HepG2 (cell line): ENCODE results near the gene POLRMT. TPM values are rescaled to one million over a fixed set of nuclear protein-coding genes. Genes with fewer than 3 reads are reported as not detected.
"Not testable (repeated sequence)": the region's sequence is repeated elsewhere in the genome, so short reads cannot be mapped to it uniquely, and the experiment has no call there.

Experiments used
- ATAC-seq: fragments of 200-7000 bp; cut with Tn5 transposase; 3 replicates; pipeline ENCODE4 v1.9.1; 2020; ENCODE audit warnings: mild to moderate bottlenecking, moderate library complexity
- BruUV-seq: library from RNA; stranded (reverse); fragments of 400-500 nt; replicated peaks from 2 replicates; lab custom pipeline; 2021; lab: Mats Ljungman, UMichigan
- CTCF ChIA-PET: fragments of 300-600 bp; formaldehyde crosslinking; extraction: SDS; loops from one replicate; lab custom pipeline; 2021; ENCODE audit warnings: low total read pairs, inconsistent platforms, low intra/inter-chr PET ratio; lab: Yijun Ruan, JAX
- POLR2A ChIA-PET: fragments of 350-600 bp; sonication (Branson Sonifier 250); formaldehyde crosslinking; loops from one replicate; lab custom pipeline; 2020; ENCODE audit warnings: antibody characterized with exemption, inconsistent platforms; lab: Yijun Ruan, JAX
- DNase-seq: peaks from one replicate; pipeline ENCODE4 v3.0.0-alpha.2; 2015; ENCODE audit warnings: low spot score
- FAIRE-seq: peaks from 3 replicates; lab custom pipeline; 2011; peaks lifted over from hg19 to GRCh38; lab: Jason Lieb, UNC
- H2AFZ ChIP-seq: one replicate; pipeline ENCODE4 v1.6.1; 2011; ENCODE audit warnings: low read length, inconsistent platforms
- H3K27ac ChIP-seq: fragments of 300-600 bp; 3 replicates; pipeline ENCODE4 v1.8.0; 2011; ENCODE audit warnings: mixed run types, mild to moderate bottlenecking, mixed read lengths, low read length, inconsistent platforms; ENCODE audit not compliant: insufficient read depth; ENCODE audit errors: extremely low read length
- H3K27me3 ChIP-seq, 2 experiments: fragments of 200-600 bp in 1 of 2; 2 replicates in 1 of 2; 3 replicates in 1 of 2; pipeline versions ENCODE4 v1.6.0 to v1.8.0; 2011; ENCODE audit warnings: low read length in 2 of 2, mild to moderate bottlenecking in 2 of 2, moderate library complexity in 2 of 2, inconsistent platforms in 1 of 2; ENCODE audit not compliant: insufficient read depth in 2 of 2, control insufficient read depth in 1 of 2
- H3K36me3 ChIP-seq, 2 experiments: fragments of 200-600 bp in 1 of 2; replicated peaks in 1 of 2; 2 replicates in 1 of 2; 3 replicates in 1 of 2; pipeline versions ENCODE4 v1.5.1 to v1.8.0; 2011; ENCODE audit warnings: low read length in 2 of 2, inconsistent platforms in 1 of 2; ENCODE audit not compliant: insufficient read depth in 2 of 2, control insufficient read depth in 1 of 2
- H3K4me1 ChIP-seq: 2 replicates; pipeline ENCODE4 v1.5.1; 2012; ENCODE audit warnings: low read length, inconsistent platforms; ENCODE audit not compliant: insufficient read depth
- H3K4me2 ChIP-seq: 2 replicates; pipeline ENCODE4 v1.6.0; 2011; ENCODE audit warnings: low read depth, low read length, inconsistent platforms
- H3K4me3 ChIP-seq, 3 experiments: fragments of 200-600 bp in 1 of 3; sonication (generic), shearing (Covaris generic) in 1 of 3; replicated peaks in 1 of 3; 2 replicates each; pipeline ENCODE4 v1.5.1; 2011 to 2016; ENCODE audit warnings: low read length in 3 of 3, inconsistent platforms in 2 of 3, low read depth in 2 of 3, mild to moderate bottlenecking in 2 of 3, control low read depth in 1 of 3, mixed read lengths in 1 of 3; ENCODE audit not compliant: insufficient read depth in 1 of 3
- H3K79me2 ChIP-seq: one replicate; pipeline ENCODE4 v1.6.1; 2011; ENCODE audit warnings: low read length, inconsistent platforms; ENCODE audit not compliant: insufficient read depth
- H3K9ac ChIP-seq: 2 replicates; pipeline ENCODE4 v1.6.0; 2011; ENCODE audit warnings: mild to moderate bottlenecking, low read depth, low read length, inconsistent platforms; ENCODE audit not compliant: insufficient read depth
- H3K9me3 ChIP-seq: 2 replicates; pipeline ENCODE4 v1.5.1; 2012; ENCODE audit warnings: mild to moderate bottlenecking, low read length
- H4K20me1 ChIP-seq: 2 replicates; pipeline ENCODE4 v1.6.0; 2011; ENCODE audit warnings: inconsistent platforms, mild to moderate bottlenecking, low read length, moderate library complexity; ENCODE audit not compliant: insufficient read depth
- CHCHD3 ChIP-seq: sonication (generic); formaldehyde crosslinking; IDR thresholded peaks from 2 replicates; pipeline ENCODE4 v1.8.0; 2022; ENCODE audit warnings: mild to moderate bottlenecking, missing genetic modification reagents, moderate library complexity
- SETDB1 ChIP-seq: sonication (generic); formaldehyde crosslinking; IDR thresholded peaks from 2 replicates; pipeline ENCODE4 v1.5.1; 2020; ENCODE audit warnings: missing genetic modification reagents, mild to moderate bottlenecking, borderline replicate concordance
- ZNF772 ChIP-seq: sonication (generic); formaldehyde crosslinking; IDR thresholded peaks from 2 replicates; pipeline ENCODE4 v1.5.0; 2020; ENCODE audit warnings: mild to moderate bottlenecking, missing genetic modification reagents
- ZSCAN21 ChIP-seq: sonication (generic); formaldehyde crosslinking; IDR thresholded peaks from 2 replicates; pipeline ENCODE4 v1.8.0; 2022; ENCODE audit warnings: mild to moderate bottlenecking, missing genetic modification reagents, moderate library complexity, borderline replicate concordance
- WGBS: methylation state at CpG from one replicate; pipeline ENCODE4 v1.1.6; 2017; ENCODE audit warnings: low lambda C conversion rate; 5-methylcytosine and 5-hydroxymethylcytosine counted together
- in situ Hi-C: cut with HindIII; loops from 2 replicates; pipeline ENCODE4 v1.10.0; 2017; ENCODE audit warnings: low pct_unique_long_range_greater_than_20kb; ENCODE audit not compliant: extremely low pct_ligation_motif_present
- intact Hi-C: fragments of 100-400 bp; cut with micrococcal nuclease; formaldehyde crosslinking; loops from one replicate; pipeline ENCODE4 v1.10.0; 2022; ENCODE audit not compliant: unreplicated experiment
- polyA plus RNA-seq, 8 experiments: library from polyadenylated mRNA; depleted of rRNA in 3 of 8; stranded (reverse) in 7 of 8; unstranded in 1 of 8; fragments of >200 nt; fragmentation: Illumina TruSeq in 4 of 8; extraction: Trizol in 4 of 8; gene quantifications; 2 replicates each; pipeline versions ENCODE4 v1.2.1 to v1.2.3, GENCODE V29; 2011 to 2016; ENCODE audit warnings: low read depth in 4 of 8, missing spikeins in 1 of 8, mixed read lengths in 1 of 8; ENCODE audit not compliant: insufficient read depth in 1 of 8
- total RNA-seq, 5 experiments: library from RNA; depleted of rRNA; stranded (reverse); fragments of >200 nt; fragmentation: Illumina TruSeq; extraction: Trizol; gene quantifications; 2 replicates each; pipeline ENCODE4 v1.2.3, GENCODE V29; 2016; ENCODE audit warnings: low read depth in 1 of 5
- TF ChIP-seq, protein P1 (sequence below): sonication (generic); formaldehyde crosslinking; IDR thresholded peaks from 2 replicates; pipeline ENCODE4 v1.5.0; 2020; ENCODE audit warnings: missing genetic modification reagents, mild to moderate bottlenecking, borderline replicate concordance

POLRMT gene
- total and polyA plus RNA-seq, 2 of the 13 experiments (the other 11 are each of a cell fraction or from before 2014, with no cell fraction given), result 78.0 to 101 TPM

GRCh38 chr19:666985-667573 lies 33.7 kb upstream of the POLRMT start:
- H3K4me3 ChIP-seq, H3K9me3 ChIP-seq, BruUV-seq, H3K79me2 ChIP-seq, H3K36me3 ChIP-seq, H2AFZ ChIP-seq, DNase-seq, CTCF ChIA-PET, ATAC-seq, H4K20me1 ChIP-seq, H3K9ac ChIP-seq, H3K27me3 ChIP-seq, H3K27ac ChIP-seq, POLR2A ChIA-PET, H3K4me2 ChIP-seq, FAIRE-seq: not testable (repeated sequence)
- peaks cover 66% of the 10 kb centered on the region for H3K4me1 ChIP-seq
- in situ Hi-C loops, result loop anchor here (5.0 kb wide), 1 partner anchor 65 kb away; no protein-coding TSS in a partner anchor
- intact Hi-C loops, result loop anchor here (10.0 kb wide), 2 partner anchors 82 to 258 kb away; partner anchors contain the start of genes ARID3A and HCN2
- TF ChIP-seq SETDB1, result 0 out of 2 replicates have a peak, but pooled peaks have one; percentile 19
- TF ChIP-seq CHCHD3, result 0 out of 2 replicates have a peak, but pooled peaks have one; percentile 59
- TF ChIP-seq ZSCAN21 (CRISPR knock-in tag), result 0 out of 2 replicates have a peak, but pooled peaks have one; percentile 28
- TF ChIP-seq, protein P1, sequence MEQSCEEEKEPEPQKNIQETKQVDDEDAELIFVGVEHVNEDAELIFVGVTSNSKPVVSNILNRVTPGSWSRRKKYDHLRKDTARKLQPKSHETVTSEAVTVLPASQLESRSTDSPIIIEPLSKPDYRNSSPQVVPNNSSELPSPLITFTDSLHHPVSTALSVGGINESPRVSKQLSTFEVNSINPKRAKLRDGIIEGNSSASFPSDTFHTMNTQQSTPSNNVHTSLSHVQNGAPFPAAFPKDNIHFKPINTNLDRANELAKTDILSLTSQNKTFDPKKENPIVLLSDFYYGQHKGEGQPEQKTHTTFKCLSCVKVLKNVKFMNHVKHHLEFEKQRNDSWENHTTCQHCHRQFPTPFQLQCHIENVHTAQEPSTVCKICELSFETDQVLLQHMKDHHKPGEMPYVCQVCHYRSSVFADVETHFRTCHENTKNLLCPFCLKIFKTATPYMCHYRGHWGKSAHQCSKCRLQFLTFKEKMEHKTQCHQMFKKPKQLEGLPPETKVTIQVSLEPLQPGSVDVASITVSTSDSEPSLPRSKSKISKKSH (CRISPR knock-in tag), result peak; percentile 20; the same call in 1 of the 2 replicates
- TF ChIP-seq ZNF772, result 0 out of 2 replicates have a peak, but pooled peaks have one; percentile 28
- 89% methylated on average over 14 of the region's 38 CpGs for WGBS
